GM18505 (cell line): ENCODE measurements around the gene ARHGEF7.

Experiments used
- ATAC-seq: cut with Tn5 transposase; IDR thresholded peaks from one replicate; pipeline ENCODE4 v1.9.1; 2021; ENCODE audit not compliant: unreplicated experiment
- POLR2A ChIP-seq: IDR thresholded peaks from 4 replicates; pipeline ENCODE4 v1.6.1; 2011; ENCODE audit warnings: borderline replicate concordance; ENCODE audit not compliant: insufficient read depth, insufficient read length; ENCODE audit errors: extremely low read depth

Gene ARHGEF7

DNA sequence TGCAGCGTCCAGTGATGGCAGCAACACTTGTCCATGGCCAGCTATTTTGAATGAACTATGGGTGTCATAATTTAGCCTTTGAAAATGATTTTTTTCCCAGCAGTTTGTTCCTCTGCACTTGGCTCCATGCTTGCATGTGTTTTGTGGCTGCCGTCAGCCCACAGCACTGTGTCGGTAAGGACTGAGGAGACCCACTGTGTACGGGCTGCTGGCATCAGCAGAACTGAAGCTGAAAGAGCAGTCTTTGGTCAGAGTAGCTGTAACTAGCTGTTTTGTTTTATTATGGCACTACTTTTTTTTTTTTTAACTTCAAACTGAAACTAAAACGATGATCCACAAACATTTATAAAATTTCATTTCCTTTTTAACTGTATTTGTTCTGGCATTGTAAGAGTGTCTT, 155.0 kb downstream of the ARHGEF7 start:
- no peak for ATAC-seq

DNA sequence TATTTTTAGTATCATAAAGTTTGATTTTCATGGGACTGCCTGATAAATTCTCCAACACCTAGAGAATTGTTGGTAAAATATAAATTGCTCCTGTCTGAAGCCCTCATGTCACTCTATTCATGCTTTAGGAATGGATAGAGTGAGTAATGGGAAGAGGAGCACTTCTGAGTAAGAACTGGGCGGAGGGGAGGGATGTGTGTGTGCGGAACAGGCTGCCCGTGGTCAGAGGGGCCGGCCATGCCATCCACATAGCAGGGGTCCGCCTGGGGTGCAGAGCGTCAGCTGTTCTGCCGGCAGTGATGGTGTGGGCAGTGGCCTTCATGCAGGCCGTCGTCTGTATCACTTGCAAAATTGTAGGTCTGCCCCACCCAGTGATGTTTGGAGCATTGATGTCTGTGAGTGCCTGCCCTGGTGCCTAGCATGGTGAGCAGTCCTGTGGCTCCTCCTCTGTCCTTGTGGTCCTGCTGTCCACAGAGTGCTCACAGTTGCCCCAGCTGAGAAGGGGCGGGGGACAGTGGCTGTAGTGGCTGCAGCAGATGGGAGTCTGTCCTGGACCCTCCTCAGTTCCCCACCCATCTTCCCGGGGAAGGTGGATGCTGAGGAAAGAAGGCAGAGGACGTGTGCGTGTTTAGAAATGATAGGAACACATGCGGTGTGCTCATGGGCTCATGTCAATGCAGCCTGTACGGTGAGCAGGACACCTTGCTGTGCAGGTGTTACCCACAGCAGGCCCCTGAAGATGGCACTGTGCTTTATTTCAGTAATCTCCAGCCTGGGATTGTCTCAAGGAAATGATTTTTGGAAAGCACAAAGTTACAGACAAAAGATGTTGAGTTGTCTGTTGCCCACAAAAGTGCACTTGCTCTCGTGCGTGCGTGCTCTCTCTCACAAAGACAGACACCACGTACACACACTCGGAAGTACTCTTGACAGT, 155.9 kb downstream of the ARHGEF7 start:
- no peak for TF ChIP-seq POLR2A
- no peak for ATAC-seq

More for the DNA sequence above, 155.0 kb downstream of the ARHGEF7 start:
- TF ChIP-seq POLR2A: no peak

DNA sequence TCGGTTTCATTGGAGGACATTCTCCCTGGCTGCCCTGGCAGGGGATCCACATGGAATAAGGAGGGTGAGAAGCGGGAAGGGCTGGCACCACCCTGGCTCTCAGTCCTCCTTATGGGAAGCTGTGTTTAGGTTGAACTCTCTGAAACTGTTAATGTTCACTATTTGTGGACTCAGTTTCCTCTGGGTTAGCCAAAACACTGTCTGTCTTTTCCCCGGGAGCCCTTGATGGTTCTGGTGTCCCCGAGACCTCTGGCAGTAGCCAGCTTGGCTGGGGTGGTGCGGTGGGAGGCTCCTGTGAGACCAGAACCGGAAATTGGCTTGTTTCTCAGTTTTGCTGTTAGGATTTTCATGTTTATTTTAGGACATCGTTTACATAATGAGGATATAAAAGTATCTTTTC, 157.0 kb downstream of the ARHGEF7 start:
- no peak for ATAC-seq
- TF ChIP-seq POLR2A: no peak

DNA sequence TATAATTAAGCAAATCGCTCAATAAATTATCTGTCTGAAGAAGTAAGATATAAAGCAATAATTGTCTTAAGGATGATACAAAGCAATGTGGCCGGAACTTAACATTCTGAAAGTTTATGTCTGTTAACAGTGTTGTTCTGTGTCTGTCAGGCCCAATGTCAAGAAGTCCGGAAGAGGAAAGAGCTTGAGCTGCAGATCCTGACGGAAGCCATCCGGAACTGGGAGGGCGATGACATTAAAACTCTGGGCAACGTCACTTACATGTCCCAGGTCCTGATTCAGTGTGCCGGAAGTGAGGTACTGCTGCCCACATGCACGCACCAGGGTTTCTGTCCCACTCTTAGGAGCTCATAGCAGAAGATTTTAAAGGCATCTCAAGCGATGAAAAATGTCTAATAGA, 160.3 kb downstream of the ARHGEF7 start:
- no peak for ATAC-seq
- no peak for TF ChIP-seq POLR2A

DNA sequence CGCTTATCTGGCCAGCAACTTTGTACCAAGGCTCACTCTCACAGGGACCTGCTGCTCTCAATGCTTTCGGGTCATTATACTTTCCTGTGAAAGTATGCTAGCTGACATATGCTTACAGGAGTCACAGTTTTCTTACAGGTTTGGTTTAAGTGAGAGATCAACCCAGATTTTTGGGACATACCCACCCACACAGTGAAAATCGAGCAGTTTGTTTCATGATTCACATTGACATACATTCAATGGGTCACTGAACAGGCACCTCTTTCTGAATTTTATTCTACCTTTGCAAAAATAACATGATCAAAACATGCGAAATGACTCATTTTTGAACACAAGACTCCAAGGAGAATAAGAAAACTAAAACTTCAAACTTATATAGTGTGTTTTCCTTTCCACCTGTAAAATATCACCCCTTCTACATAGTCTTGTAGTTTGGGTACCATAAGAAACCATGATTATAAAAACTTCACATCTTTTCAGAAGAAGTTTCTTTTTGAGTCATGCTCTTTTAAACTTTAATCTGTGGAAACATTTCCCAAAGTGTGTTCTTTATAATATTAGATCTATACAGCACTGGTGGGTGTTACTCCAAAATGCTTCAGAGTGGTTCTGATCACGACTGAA, 161.0 kb downstream of the ARHGEF7 start:
- ATAC-seq: no peak
- TF ChIP-seq POLR2A: no peak

DNA sequence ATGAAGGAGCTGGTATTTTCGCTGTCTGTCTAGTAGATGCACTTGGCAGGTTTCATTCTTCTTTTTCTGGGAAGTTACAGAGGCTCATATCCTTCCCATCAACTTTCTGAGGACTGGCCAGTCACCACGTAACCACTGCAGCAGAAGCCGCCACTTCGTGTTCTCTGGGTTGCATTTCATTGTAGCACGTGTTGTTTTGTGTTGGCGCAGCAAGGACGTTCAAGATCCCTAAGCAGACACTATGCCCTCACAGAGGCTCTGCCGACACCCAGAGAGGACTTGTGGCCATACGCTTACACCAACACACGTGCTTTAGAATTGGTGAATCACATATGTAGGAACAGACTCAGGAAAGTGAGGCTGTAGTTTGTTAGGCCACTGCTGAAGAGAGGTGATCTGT, 163.1 kb downstream of the ARHGEF7 start:
- no peak for TF ChIP-seq POLR2A
- no peak for ATAC-seq

DNA sequence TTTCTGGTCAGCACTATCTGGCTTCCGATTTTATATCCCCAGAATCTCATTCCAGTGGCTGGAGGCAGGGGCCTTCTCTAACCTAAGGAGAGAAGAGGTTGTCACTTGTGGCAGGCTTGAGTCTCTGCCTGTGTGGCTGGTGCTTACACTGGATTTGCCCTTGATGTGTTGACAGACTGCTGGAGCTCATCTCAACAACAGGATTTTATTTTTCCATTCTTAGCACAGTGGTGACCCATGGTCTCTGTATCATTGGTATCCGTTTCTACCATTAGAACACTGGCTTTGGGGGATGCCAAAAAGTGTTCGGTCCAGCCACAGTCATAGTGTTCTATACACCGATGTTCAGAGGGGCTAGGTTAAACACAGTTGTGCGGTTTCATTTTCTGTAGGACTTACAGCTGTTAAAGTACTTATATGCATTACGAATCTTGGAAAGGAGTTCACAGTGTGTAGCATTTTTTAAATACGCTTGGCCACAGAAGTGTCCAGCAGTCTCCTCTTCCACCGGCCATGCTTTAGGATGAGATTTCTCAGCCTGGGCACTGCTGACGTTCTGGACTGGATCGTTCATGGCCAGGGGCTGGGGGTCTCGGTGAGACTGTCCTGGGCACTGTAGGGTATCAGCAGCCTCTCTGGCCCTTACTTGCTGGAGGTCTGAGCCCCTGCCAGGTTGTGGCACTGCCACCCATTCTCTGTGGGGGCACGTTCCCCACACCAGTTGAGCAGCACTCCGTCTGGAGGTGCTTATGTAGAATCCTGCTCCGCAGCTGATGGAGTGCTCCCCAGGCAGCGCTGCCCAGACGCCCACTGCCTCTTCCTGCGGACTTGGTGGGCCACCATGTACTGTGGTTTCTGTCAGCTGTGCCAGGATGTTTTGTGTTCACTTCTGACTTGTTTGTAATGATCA, 163.9 kb downstream of the ARHGEF7 start:
- no peak for ATAC-seq
- TF ChIP-seq POLR2A: no peak

DNA sequence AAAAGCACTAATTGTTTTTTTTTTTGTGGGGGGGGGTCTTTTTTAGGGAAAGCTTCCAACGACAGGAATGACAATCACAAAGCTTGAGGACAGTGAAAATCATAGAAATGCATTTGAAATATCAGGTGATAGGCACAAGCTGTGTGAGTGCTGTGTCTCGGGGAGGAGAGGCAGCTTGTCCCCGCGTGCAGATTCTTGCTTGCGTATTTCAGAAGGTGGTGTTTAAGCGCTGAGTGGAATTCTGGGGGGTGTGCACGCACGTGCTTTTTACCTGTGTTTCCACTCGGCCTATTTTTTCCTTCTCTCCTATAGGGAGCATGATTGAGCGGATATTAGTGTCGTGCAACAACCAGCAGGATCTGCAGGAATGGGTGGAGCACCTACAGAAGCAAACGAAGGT, 165.1 kb downstream of the ARHGEF7 start:
- no peak for ATAC-seq

DNA sequence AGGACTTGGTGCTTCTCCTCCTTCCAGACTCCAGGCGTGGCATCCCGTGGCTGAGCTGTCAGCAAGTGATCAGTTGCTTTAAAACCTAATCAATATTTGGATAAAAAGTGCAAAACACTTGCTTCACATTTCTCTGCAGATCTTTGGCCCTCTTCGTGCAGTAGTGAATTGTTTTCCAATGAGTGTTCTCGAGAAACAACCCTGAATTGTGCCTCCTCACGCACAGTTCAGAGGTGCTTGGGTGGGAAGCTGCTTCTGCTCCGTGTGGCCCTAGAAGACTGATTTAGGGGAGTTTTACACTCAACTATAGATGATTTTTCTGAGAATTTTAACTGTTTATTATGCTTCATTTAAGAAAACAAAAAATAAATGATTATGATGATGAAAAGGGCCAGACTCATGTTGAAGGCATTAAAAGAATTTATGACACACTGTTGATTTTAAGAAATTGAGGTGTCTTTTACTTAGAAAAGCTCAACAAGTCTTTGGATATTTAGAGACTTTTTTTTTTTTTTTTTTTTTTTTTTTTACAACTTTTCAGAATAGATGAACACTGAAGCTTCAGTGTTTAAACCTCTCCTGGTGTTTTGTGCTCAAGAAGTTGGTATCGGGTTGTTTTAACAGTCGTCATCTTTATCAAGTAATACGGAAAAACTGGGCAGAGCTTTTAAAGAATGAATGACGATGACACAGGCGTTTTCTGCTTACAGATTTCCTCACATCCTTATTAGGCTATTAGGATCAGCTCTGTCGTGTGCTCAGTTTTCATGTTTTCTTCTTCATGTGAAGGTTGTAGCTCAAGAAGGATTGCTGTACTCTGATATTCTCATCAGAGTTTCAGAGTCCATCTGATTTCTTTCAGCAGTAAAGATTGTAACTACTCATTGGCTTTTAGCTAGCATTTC, 165.8 kb downstream of the ARHGEF7 start:
- no peak for TF ChIP-seq POLR2A
- ATAC-seq: no peak

More for the DNA sequence above, 165.1 kb downstream of the ARHGEF7 start:
- no peak for TF ChIP-seq POLR2A

DNA sequence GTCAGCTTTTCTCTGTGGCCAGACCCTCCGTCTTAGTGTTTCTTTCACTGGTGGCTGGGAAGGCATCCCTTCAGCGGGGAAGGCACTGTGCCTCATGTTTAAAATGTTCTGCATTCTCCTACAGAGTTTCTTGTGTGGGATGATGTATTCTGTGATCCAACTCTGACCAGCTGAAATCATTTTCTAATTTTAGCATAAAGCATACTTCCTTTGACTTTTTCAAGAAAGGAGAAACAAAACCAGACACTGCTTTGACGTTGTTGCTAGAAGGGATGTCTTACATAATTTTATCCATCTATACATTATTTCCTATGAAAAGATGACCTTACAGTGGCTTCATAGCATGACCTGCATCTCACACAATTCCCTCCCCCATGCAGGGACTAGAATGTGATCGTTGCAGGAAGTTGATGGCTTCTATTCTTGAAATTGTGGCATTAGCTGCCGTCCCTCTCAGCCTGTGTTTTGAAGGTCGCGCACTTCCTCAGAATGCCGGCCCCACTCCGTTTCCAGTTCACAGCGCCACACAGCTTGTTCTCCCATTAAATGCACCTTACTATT, 166.7 kb downstream of the ARHGEF7 start:
- TF ChIP-seq POLR2A: no peak
- ATAC-seq: no peak

DNA sequence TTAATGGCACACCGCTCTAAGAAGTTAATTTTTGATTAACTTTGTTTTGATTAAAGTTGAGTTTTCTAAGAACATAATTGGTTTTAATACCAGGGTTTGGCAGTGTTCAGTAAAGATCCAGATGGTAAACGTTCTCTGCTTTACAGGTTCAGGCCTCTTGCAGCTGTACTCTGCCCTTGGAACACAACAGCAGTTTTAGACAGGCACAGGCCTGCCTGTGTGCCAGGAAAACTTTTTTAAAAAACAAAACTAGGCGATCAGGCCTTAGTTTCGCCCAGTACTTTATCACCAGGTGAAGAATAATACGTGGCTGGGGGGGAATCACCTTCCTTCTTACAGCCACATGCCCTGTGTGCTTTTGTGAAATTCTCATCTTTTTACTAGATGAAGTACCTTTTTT, 167.3 kb downstream of the ARHGEF7 start:
- no peak for ATAC-seq
- TF ChIP-seq POLR2A: no peak

DNA sequence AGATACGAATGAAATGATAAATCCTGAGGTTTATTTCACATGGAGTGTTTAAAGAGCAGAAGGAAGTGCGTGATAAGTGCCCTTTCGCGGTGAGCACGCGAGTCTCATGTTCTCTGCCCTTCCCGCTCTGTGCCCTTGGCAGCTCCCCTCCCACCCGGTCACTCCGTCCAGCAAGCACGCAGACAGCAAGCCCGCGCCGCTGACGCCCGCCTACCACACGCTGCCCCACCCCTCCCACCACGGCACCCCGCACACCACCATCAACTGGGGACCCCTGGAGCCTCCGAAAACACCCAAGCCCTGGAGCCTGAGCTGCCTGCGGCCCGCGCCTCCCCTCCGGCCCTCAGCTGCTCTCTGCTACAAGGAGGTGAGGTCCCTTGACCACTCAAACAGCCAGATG, 167.9 kb downstream of the ARHGEF7 start:
- TF ChIP-seq POLR2A: no peak
- no peak for ATAC-seq
